GM12878 (cell line): ENCODE measurements around the gene LAP3.

Experiments used
- EP300 ChIP-seq, 2 experiments: fragments of 150-350 bp in 1 of 2; IDR thresholded peaks; 2 replicates each; pipeline ENCODE4 v1.6.1; 2011 to 2012; ENCODE audit warnings: low read depth in 2 of 2, low read length in 2 of 2, borderline replicate concordance in 1 of 2, improper control_type of control experiment in 1 of 2, inconsistent platforms in 1 of 2; ENCODE audit not compliant: control insufficient read depth in 1 of 2
- MYB ChIP-seq: fragments of 150-350 bp; IDR thresholded peaks from 2 replicates; pipeline ENCODE4 v1.6.1; 2014; ENCODE audit warnings: mild to moderate bottlenecking, low read depth, low read length, borderline replicate concordance
- POLR2A ChIP-seq: IDR thresholded peaks from 2 replicates; pipeline ENCODE4 v1.6.1; 2011; ENCODE audit warnings: low read depth, mild to moderate bottlenecking, low read length

DNA sequence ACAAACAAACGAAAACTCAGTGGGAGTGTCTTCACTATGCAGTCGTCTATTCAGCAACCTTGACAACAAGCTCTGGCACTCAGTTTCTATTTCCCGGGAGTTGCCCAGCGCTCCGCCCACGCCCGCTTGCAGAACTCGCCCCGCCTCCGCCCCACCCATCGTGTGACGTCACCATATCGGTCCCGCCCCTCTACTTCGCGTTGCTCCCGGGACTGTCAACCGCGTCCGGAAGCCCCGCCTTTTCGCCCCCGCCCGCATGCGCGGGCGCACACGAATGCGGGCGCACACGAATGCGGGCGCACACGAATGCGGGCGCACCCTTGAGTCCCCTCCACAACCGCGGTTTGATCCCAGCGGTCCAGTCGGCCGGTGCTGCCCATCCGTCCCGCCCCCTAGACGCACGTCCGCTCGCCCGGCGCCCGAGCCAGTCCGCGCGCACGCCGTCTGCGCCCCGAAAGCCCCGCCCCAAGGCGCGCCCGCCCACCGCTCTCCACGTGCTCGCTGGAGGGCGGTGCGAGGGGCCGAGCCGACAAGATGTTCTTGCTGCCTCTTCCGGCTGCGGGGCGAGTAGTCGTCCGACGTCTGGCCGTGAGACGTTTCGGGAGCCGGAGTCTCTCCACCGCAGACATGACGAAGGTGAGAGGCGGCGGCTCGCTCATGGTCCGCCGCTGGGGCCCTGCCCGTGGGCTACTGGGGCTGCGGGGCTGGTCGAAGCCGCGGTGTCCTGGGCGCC is at the start of gene LAP3:
- no peak for TF ChIP-seq MYB
- TF ChIP-seq EP300 (IDR thresholded peaks at IDR 0.05; ENCODE audit: borderline replicate concordance in 1 of 2, control insufficient read depth in 1 of 2, low read depth in 2 of 2, low read length in 2 of 2), result no peak
- TF ChIP-seq POLR2A, result peak; percentile 99
